ENCODE measurements around the gene HORMAD2.

DNA sequence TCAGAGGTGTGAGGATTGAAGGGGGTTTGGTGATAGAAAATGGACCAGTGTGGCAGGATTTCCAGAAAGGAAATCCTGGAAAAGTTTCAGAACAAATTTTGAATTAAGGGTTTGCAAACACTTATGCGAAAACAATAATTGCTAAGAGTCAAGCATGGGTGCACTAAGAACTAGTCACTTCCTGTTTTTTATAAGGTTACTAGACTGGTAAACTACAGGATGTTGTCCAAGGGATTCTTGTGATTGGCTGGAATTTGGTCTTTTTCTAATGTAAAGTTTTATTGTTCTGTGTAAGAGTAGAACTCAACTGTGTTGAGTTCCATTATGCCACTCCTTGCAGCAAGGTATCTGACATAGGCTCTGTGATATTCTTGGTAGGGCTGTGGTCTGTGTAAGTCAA is 112.2 kb downstream of the HORMAD2 start:
- TF ChIP-seq, protein P1, sequence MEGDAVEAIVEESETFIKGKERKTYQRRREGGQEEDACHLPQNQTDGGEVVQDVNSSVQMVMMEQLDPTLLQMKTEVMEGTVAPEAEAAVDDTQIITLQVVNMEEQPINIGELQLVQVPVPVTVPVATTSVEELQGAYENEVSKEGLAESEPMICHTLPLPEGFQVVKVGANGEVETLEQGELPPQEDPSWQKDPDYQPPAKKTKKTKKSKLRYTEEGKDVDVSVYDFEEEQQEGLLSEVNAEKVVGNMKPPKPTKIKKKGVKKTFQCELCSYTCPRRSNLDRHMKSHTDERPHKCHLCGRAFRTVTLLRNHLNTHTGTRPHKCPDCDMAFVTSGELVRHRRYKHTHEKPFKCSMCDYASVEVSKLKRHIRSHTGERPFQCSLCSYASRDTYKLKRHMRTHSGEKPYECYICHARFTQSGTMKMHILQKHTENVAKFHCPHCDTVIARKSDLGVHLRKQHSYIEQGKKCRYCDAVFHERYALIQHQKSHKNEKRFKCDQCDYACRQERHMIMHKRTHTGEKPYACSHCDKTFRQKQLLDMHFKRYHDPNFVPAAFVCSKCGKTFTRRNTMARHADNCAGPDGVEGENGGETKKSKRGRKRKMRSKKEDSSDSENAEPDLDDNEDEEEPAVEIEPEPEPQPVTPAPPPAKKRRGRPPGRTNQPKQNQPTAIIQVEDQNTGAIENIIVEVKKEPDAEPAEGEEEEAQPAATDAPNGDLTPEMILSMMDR (conservative IDR thresholded peaks at IDR 0.05; ENCODE audit: low read length): no peak
- TF ChIP-seq EZH2phosphoT487 (IDR thresholded peaks at IDR 0.05; ENCODE audit: borderline replicate concordance): no peak
